Anterior cingulate cortex (tissue), 58 donors: ENCODE results near the gene SPO11.

ENCODE experiments used
- DNase-seq, 58 donors: peaks; one replicate each; lab custom pipeline; 2025; lab: John Stamatoyannopoulos, UW

SPO11 gene

GRCh38 chr20:57329608-57330221 is at the start of gene SPO11:
Gene SPO11 (plus strand): TSS chr20:57329803. CDS start chr20:57329868, 65 bp downstream.
- DNase-seq: peak in 2 of 58 donors; percentile 4 to 6

DNA sequence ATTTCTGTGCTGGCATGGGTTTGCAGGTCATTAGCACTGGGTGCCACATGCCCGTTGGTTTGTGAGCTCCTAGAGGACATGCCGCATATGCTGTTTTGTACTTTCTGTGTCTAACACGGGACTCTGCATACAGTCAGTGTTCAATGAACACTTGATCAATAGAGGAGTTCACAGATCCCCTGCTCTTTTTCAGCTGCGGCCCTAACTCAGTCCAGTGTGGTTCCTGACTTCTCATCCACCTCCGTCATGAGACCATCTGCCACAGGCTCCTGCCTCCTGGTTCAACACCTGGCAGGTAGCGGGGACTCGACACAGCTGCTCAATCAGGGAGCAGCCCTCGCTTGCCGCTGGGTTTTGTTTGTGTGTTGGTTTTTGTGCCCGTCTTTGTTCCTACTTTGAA is 49.4 kb upstream of the SPO11 start:
- DNase-seq: no peak

DNA sequence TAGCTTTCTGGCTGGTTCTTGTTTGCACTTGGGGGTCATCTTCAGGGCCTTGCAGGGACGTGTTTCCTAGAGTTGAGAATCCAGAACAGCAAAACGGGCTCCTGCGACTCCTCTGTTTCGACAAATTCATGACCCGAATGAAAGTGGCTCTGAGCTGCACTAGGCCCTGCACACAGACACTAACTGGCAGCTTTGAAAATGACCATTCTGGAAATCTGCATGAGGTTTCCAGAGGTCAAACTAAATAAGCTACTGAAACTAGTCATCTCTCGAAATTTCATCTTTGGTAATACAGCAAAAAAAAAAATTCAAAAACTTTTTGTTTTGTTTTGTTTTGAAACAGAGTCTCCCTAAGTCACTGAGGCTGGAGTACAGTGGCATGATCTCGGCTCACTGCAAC is 47.7 kb upstream of the SPO11 start:
- no peak for DNase-seq

DNA sequence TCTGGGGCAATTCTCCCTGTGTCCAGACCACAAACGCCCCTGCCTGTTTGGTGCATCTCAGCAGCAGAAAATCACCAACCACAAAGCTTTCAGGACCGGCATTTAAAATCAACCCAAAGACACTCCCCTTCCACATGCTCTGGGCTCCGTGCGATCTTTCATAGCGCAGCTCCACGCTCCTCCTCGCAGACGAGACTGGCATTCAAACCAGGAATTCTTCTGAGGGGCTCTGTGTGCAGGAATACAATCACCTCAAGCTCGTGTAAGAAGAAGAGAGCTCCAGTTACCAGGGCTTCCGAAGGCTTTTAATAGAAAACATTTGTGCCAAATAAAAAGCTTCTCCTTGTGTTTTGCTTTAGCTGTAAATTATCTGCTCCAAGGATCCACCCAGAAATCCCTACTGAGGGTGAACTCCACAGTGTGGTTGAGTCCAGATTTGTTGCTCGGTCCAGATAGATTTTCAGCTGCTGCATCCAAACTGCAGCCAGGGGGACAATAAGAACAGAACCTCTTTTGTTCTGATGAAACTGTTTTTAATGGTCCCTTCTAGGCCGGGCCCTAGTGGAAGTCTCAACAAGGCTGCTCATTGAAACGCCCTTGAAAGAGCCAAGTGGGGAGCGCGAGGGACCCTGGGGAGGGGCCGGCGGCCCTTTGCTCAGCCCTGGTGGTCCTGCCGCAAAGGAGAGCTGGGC is 46.8 kb upstream of the SPO11 start:
- peak in 39 of 58 donors; percentile 22 to 86 (median 51) for DNase-seq

DNA sequence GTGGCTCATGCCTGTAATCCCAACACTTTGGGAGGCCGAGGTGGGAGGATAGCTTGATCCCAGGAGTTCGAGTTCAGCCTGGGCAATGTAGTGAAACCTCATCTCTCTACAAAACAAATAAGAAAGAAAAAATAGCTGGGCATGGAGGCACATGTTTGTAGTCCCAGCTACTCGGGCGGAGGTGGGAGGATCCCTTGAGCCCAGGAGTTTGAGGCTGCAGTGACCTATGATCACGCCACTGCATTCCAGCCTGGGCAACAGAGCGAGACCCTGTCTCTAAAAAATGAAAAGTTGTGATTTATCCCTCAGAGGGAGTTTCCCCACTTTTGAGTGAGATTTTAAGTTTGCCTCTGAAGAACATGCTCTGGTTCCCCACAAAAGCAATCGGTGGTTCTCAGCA is 45.7 kb upstream of the SPO11 start:
- DNase-seq: no peak

GRCh38 chr20:57287007-57287880 is 42.4 kb upstream of the SPO11 start:
- peak in 2 of 58 donors; percentile 11 to 24 for DNase-seq

GRCh38 chr20:57287901-57288300 is 41.7 kb upstream of the SPO11 start:
- DNase-seq: no peak

- DNase-seq: peak in 21 of 58 donors; percentile 12 to 56 (median 34)
Observed at GRCh38 chr20:57288651-57289277, 40.8 kb upstream of the SPO11 start.

DNA sequence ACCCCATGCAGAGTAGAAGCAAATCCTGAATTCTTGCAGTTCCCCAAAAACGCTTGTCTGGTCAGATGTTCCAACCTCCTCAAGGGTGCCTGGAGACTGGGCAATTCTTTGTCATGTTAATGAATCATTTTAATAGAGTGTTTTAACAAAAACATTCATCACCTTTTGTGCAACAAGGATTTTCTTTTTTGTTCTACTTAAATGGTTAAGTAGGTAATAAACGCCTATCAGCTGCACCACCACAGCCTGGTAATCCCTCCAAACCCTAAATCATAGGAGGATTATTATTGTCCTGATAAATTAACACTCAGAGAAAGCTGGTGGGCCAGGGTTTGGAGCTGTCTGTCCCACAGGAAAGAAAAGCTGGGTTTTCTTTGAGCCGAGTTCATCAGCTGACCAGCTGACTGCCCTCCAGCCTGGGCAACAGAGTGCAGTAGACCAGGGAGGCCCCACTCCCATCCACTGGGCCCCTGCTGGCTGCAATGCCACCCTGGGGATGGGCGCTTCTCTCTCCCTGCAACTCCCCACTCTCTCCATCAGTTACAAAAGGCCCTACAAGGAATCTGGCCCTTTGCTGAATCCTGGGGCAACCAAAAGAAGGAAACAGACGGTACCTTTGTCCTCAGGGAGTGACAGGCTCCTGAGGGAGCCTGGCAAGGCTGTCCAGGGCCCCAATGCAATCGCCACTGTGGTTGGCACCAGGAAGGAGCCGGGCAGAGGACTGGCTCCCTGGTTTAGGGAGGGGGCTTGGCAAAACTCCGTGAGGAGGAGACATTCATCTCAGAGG is 40.0 kb upstream of the SPO11 start:
- DNase-seq: peak in 46 of 58 donors; percentile 17 to 96 (median 78)

DNA sequence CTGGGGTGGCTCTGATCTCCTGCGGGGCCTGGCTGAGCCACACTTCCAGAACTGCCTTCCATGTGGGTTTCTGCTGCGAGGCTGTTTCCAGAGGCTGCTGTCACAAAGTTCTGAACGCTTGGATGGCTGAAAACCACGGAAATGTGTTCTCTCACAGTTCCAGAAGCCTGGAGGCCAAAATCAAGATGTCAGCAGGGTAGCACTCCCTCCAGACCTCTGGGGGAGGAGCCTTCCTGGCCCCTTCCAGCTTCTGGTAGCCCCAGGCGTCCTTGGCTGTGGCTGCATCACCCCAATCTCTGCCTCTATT is 39.5 kb upstream of the SPO11 start:
- peak in 3 of 58 donors; percentile 22 to 64 (median 26) for DNase-seq

- no peak for DNase-seq
Observed at GRCh38 chr20:57291003-57291402, 38.6 kb upstream of the SPO11 start.

GRCh38 chr20:57291694-57292093 is 37.9 kb upstream of the SPO11 start:
- DNase-seq: no peak

DNA sequence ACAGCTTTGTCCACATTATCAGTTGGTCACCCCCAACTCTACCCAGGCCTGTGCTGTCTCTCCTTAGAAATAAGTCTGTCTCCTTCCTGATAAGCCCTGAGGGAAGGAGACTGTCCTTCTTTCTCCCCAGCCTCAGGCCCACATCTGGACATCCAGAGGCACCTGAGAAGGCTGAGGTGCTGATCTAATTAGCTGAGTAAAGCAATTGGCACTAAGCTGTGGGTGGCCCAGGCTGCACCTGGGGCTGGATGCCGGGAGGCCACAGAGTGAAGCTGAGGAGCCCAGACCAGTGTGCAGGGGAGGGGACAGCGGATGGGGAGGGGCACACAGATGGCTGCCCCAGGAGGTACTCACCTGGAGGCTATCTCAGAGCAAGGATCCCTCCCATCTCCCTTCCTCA is 37.0 kb upstream of the SPO11 start:
- DNase-seq: no peak

DNA sequence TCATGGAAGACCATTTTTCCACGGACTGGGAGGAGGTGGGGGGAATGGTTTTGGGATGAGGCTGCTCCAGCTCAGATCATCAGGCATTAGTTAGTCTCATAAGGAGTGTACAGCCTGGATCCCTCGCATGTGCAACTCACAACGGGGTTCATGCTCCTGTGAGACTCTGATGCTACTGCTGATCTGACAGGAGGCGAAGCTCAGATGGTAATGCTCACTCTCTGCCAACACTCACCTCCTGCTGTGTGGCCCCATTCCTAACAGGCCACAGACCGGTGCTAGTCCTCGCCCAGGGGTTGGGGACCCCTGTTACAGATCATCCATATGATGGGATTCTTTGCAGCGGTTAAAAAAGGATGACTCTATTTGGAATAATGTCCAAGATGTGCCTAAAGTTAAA is 35.6 kb upstream of the SPO11 start:
- no peak for DNase-seq

DNA sequence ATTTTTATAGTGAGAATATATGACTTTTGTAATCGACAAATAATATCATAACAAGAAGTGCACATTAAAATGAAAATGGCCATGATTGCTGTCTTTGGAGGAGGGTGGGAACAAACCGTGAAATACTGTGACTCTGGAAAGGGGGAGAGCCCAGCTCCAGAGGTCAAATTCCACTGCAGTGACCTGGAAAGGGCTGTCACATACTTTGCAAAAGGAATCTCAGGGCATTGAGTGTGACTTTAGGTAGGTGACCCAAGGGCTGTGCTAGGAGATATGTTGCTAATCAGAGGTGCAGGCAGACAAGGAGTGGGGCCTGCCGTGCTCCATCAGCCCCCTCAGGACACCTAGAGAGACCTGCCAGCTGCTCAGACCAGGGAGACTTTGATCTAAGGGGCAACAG is 35.1 kb upstream of the SPO11 start:
- no peak for DNase-seq

GRCh38 chr20:57298457-57298856 is 31.1 kb upstream of the SPO11 start:
- DNase-seq: no peak

GRCh38 chr20:57301026-57301425 is 28.6 kb upstream of the SPO11 start:
- DNase-seq: no peak

- no peak for DNase-seq
Observed at GRCh38 chr20:57306747-57307146, 22.9 kb upstream of the SPO11 start.

- DNase-seq: no peak
Observed at GRCh38 chr20:57308451-57309271, 20.9 kb upstream of the SPO11 start.
